Superior temporal gyrus (tissue), 1 donor: ENCODE measurements around the gene HERC6.
"Not testable (repeated sequence)": the region's sequence is repeated elsewhere in the genome, so short reads cannot be mapped to it uniquely, and the experiment has no call there.

ENCODE experiments used
- DNase-seq: peaks from one replicate; pipeline ENCODE4 v3.0.0-alpha.2; 2016; ENCODE audit errors: extremely low spot score

Gene HERC6

DNA sequence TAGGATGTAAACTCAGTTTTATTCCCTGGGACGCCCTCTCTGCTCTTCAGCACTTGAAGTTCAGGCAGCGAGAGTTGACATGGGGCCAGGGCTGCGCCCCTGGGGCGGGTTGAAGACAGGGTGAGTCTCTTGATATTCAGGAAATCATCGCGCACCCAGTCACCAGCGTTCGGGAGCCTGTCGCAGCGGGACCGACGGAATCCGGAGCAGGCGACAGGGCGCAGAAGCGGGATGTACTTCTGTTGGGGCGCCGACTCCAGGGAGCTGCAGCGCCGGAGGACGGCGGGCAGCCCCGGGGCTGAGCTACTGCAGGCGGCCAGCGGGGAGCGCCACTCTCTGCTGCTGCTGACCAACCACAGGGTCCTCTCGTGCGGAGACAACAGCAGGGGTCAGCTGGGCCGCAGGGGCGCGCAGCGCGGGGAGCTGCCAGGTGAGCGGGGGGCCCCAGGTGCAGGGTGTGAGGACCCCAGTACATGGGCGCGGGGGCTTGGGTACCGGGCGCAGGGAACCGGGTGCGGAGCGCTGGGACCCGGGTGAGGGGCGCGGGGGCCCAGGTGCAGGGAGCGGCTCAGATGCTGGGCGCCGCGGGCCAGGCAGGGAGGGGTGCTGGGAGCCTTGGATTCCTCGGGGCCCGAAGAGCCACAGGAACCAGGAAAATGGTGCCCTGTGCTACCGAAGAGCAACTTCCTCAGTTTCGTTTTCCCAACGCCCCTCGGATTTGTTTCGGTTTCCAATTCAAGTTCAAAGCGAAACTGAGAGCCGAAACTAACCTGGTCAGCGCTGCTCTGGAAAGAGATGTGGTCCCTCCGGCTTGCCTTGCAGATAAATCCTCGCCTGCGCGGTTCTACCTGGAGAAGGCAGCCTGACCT is at the start of gene HERC6:
TSS of gene HERC6 (plus strand) at position 162 of the 869 bp plus-strand sequence. CDS start at position 232, 70 bp downstream.
- peak; percentile 74 for DNase-seq

- DNase-seq: no peak
Measured at GRCh38 chr4:88333741-88334405, 44.8 kb upstream of the HERC6 start.

DNA sequence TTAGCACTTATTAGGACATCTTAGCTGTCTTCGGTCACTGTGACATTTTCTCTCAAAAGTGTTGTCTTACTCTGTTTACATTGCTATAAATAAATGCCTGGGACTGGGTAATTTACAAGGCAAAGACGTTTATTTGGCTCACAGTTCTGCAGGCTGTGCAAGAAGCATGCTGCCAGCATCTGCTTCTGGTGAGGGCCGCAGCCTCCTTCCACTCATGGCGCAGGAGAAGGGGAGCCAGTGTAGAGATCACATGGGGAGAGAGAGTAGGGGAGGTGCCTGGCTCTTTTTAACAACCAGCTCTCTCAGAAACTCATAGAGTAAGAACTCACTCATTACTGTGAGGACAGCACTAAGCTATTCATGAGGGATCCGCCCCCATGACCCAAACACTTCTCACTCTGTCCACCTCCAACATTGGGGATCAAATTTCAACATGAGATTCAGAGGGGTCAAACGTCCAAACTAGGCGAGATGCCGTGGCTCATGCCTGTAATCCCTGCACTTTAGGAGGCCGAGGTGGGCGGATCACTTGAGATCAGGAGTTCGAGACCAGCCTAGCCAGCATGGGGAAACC is 43.5 kb upstream of the HERC6 start:
- DNase-seq: no peak

DNA sequence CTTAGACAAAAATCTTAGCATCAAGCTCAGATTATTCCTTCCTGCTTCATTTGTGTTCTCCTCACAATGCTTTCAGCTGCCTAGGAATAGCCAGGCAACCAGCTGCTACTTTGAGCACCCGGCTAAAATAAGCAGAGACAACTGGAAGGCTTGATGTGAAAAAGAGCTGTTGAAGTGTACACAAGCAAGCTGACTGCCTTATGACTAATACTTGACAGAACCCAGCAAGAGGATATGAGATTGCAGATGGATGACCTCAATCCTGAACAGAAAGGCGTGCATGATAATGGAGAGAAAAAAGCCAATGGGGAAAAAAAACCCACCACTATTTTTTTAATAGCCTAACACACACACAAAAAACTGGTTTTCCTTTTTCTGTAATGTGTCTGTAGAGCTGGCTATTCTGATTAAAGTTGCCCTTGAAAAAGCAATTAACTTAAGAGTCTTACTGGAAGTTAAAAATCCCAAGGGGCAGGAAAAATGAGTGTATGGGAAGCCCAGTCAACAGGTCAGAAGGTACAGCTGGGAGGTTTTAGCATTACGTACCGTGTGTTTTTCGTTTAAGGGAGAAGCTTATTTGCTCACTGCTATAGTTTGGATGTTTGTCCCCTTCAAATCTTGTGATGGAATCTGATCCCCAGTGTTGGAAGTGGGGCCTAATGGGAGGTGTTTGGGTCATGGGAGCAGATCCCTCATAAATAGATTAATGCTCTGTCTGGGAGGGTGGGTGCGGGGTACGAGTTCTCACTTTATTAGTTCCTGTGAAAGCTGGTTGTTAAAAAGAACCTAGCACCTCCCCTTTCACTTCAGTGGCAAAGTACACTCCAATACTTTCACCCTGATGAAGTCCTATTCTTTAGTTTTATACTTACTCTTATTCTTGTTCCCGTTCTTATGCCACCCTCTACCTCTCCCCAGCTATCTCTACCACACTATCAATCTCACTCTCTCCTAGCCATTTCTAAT is 37.1 kb upstream of the HERC6 start:
- DNase-seq: peak; percentile 68

GRCh38 chr4:88346902-88347301 is 31.8 kb upstream of the HERC6 start:
- DNase-seq: not testable (repeated sequence)

DNA sequence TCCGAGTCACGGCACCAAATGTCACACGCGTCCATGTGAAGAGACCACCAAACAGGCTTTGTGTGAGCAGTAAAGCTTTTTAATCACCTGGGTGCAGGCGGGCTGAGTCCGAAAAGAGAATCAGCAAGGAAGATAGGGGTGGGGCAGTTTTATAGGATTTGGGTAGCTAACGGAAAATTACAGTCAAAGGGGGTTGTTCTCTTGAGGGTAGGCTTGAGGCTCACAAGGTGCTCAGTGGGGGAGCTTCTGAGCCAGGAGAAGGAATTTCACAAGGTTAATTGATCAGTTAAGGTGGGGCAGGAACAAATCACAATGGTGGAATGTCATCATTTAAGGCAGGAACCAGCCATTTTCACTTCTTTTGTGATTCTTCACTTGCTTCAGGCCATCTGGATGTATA is 29.9 kb upstream of the HERC6 start:
- DNase-seq: not testable (repeated sequence)

GRCh38 chr4:88350786-88351185 is 27.9 kb upstream of the HERC6 start:
- no peak for DNase-seq

- no peak for DNase-seq
Measured at GRCh38 chr4:88352062-88352740, 26.5 kb upstream of the HERC6 start.

GRCh38 chr4:88353324-88353723 is 25.3 kb upstream of the HERC6 start:
- DNase-seq: no peak

GRCh38 chr4:88356771-88357170 is 21.9 kb upstream of the HERC6 start:
- no peak for DNase-seq

DNA sequence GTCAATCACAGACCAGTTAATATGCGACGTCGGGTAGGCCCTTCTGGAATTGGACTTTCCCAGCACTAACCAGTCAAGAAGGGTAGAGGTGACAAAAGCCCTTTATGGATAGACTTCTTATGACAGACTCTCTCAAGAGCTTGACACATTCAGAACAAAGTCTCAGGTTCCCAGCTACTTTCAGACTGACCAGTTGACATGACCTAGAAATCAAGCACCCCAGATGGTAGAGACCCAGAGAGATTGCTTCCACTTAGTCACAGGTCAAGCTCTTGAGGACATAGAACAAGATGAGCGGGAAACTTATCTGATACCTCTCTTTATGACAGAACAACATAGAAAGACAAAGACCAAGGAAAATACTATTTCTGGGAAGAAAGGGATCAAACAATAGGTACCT is 21.4 kb upstream of the HERC6 start:
- DNase-seq: no peak

- no peak for DNase-seq
Measured at GRCh38 chr4:88359558-88359957, 19.1 kb upstream of the HERC6 start.

- no peak for DNase-seq
Measured at GRCh38 chr4:88360256-88360655, 18.4 kb upstream of the HERC6 start.

DNA sequence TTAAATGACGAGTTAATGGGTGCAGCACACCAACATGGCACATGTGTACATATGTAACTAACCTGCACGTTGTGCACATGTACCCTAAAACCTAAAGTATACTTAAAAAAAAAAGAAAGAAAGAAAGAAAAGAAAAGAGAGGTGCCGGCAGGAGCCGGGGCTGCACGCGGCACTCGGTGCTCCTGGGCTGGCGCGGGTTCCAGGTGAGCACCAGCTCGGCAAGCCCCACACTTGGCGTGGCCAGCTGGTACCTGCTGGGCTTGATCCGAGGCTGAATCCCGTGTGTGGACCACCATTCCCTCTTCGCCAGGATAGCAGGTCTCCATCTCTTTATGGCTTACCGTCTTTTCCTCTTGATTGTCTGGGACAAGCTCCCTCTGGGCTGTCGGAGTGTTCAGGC is 17.9 kb upstream of the HERC6 start:
- DNase-seq: no peak

DNA sequence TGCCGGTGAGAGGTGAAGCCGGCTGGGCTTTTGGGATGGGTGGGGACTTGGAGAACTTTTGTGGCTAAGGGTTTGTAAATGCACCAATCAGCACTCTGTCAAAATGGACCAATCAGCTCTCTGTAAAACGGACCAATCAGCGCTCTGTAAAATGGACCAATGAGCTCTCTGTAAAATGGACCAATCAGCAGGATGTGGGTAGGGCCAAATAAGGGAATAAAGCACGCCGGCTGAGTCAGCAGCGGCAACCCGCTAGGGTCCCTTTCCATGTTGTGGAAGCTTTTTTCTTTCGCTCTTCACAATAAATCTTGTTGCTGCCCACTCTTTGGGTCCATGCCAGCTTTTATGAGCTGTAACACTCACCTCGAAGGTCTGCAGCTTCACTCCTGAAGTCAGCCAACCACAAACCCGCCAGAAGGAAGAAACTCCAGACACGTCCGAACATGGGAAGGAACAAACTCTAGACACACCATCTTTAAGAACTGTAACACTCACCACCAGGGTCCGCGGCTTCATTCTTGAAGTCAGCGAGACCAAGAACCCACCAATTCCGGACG is 17.4 kb upstream of the HERC6 start:
- not testable (repeated sequence) for DNase-seq

DNA sequence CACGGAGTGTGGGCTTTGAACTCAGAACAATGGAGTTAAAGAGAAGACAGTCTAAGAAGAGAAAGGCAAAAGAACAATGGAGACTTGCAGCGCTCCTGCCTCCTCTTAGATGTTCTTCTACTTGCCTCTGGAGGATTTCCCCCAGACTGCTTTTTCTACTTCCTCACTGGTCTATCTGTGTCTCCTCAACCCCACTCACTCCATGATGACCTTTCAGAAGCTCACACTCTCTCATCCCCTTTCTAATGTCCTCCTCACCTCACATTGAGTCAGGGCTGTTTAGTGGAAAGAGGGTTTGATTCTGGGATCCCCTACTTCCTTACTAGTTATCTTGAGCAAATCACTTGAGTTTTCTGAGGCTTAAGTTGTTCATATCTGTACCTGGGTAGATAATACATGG is 12.2 kb upstream of the HERC6 start:
- no peak for DNase-seq

GRCh38 chr4:88367826-88368225 is 10.8 kb upstream of the HERC6 start:
- no peak for DNase-seq

- peak; percentile 78 for DNase-seq
Measured at GRCh38 chr4:88369180-88369812, 9.4 kb upstream of the HERC6 start.

GRCh38 chr4:88381123-88381522 is 2.5 kb downstream of the HERC6 start:
- no peak for DNase-seq

GRCh38 chr4:88382621-88383020 is 4.0 kb downstream of the HERC6 start:
- DNase-seq: no peak
